Transverse colon (tissue), 4 donors: ENCODE results near the gene TNFRSF25. TPM values are rescaled to one million over a fixed set of nuclear protein-coding genes. Genes with fewer than 3 reads are reported as not detected.
A peak's percentile ranks its signal among the peaks of the same experiment; 100 is the strongest.

Experiments
- DNase-seq: peaks from one replicate; pipeline ENCODE4 v3.0.0-alpha.2; 2019
- H3K27ac ChIP-seq, 4 donors: fragments of 200-600 bp; sonication (generic); 2 replicates each; pipeline ENCODE4 v1.5.1; 2016 to 2018; ENCODE audit warnings: inconsistent platforms in 4 of 4
- H3K27me3 ChIP-seq: fragments of 200-600 bp; sonication (generic); 2 replicates; pipeline ENCODE4 v1.5.1; 2017; ENCODE audit warnings: inconsistent platforms
- H3K36me3 ChIP-seq, 4 donors: fragments of 200-600 bp; sonication (generic); 2 replicates each; pipeline ENCODE4 v1.5.1; 2017 to 2019; ENCODE audit warnings: inconsistent platforms in 4 of 4
- H3K4me1 ChIP-seq, 4 donors: fragments of 200-600 bp; sonication (generic); 2 replicates each; pipeline ENCODE4 v1.5.1; 2017 to 2020; ENCODE audit warnings: inconsistent platforms in 4 of 4
- H3K4me3 ChIP-seq, 4 donors: fragments of 200-600 bp; sonication (generic); 1 replicate in 1 of 4; 2 replicates in 3 of 4; pipeline versions ENCODE4 v1.5.1 to v1.6.1; 2017 to 2019; ENCODE audit warnings: inconsistent platforms in 4 of 4
- H3K9me3 ChIP-seq, 2 donors: fragments of 200-600 bp; sonication (generic); 2 replicates each; pipeline ENCODE4 v1.5.1; 2017 to 2019; ENCODE audit warnings: inconsistent platforms in 2 of 2
- EP300 ChIP-seq: sonication (generic); formaldehyde crosslinking; IDR thresholded peaks from one replicate; pipeline ENCODE4 v1.6.1; 2017; ENCODE audit warnings: antibody characterized with exemption, low read depth
- POLR2A ChIP-seq: fragments of 450-650 bp; IDR thresholded peaks from one replicate; pipeline ENCODE4 v1.6.1; 2016; ENCODE audit warnings: antibody characterized with exemption, mild to moderate bottlenecking, moderate library complexity
- POLR2AphosphoS5 ChIP-seq, 3 donors: sonication (generic); formaldehyde crosslinking; IDR thresholded peaks; one replicate each; pipeline ENCODE4 v1.6.1; 2016; ENCODE audit warnings: antibody characterized with exemption in 3 of 3
- WGBS, 2 donors: methylation state at CpG; one replicate each; pipeline ENCODE4 v1.1.5; 2018; ENCODE audit warnings: low coverage in 1 of 2; 5-methylcytosine and 5-hydroxymethylcytosine counted together
- in situ Hi-C, 4 donors: fragments of 200-750 bp; cut with MboI; loops; one replicate each; pipeline versions ENCODE4 v1.15.0 to v1.15.1; 2017; ENCODE audit warnings: low sequenced_read_pairs in 3 of 4, low pct_ligation_motif_present in 1 of 4, low pct_unique_long_range_greater_than_20kb in 1 of 4
- intact Hi-C: fragments of 100-400 bp; cut with DNase I; formaldehyde crosslinking; loops from one replicate; pipeline ENCODE4 v1.15.1; 2023; ENCODE audit warnings: low total_unique reads
- total RNA-seq, 4 donors: library from RNA; depleted of rRNA; stranded (reverse); fragments of >200 nt; gene quantifications; one replicate each; pipeline ENCODE4 v1.1.0, GENCODE V29; 2016
- TF ChIP-seq, protein P1 (sequence below), 5 experiments: fragments of 200-600 bp in 3 of 5; fragments of 450-650 bp in 2 of 5; sonication (generic) in 3 of 5; IDR thresholded peaks; 1 replicate in 2 of 5; 2 replicates in 3 of 5; pipeline ENCODE4 v1.5.1; 2016 to 2017; ENCODE audit warnings: antibody characterized with exemption in 5 of 5, inconsistent platforms in 3 of 5, mild to moderate bottlenecking in 2 of 5, moderate library complexity in 1 of 5

TNFRSF25 gene
- total RNA-seq, 4 donors from 2014 or later: 38.9 to 55.3 (median 45.0) TPM

DNA sequence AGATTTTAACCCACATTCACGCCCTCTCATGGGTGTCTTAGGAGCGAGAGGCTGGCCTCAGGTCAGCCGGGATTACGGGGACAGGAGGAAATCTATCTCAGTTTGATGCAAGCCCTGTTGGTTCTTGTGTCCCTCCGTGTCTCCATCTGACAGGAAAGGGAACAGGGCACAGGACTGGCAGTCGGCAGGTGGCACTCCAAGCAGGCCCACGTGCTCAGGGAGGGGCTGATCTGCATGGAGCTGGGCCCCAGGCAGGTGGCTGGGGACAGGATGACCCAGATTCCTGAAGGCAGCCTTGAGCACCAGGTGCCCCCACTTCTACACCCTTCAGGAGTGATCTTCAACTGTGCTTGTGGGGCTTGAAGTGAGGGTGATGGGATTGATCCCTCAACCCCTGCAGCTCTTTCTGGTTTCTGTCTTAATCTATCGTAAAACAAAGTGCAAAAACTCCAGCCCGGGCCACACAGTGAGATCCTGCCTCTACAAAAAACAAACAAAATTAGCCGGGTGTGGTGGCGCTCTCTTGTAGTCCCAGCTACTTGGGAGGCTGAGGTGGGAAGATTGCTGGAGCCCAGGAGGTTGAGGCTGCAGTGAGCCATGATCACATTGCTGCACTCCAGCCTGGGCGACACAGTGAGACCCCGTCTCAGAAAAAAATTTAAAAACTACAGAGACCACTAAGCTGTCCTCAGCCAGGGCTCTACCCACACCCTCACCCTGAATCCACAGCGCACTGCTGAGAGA lies 17.2 kb upstream of the TNFRSF25 start:
- WGBS, 2 donors: 70 to 73% methylated on average over 3 to 12 of the region's 14 CpGs
- in situ Hi-C loops (loop anchor here (10.0 to 25.0 kb wide), 2 partner anchors 154 to 162 kb away; no protein-coding TSS in a partner anchor), intact Hi-C loops (no loop called here)

DNA sequence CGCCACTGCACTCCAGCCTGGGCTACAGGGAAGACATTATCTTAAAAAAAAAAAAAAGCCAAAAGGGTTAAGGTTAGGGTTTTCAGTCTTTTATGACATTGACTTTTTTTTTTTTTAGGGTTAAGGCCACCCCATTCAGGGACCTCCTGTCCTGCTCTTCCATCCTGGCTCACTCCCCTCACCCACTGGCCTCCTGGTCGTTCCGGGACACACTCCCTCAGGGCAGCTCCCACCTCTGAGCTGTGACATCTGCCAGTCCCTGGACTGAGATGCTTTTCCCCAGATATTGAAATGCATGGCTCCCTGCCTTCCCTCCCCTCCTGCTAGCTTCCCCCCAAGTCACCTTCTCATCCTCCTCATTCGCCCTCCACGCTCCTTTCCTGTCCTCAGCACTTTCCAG lies 15.8 kb upstream of the TNFRSF25 start:
- DNase-seq: no peak
- in situ Hi-C loops: loop anchor here (10.0 to 25.0 kb wide), 2 partner anchors 155 to 163 kb away; no protein-coding TSS in a partner anchor
- Histone ChIP-seq H3K4me3 (no peak overlapping the region), H3K36me3 (no peaks in the 10 kb centered on the region), H3K27ac (no peak overlapping the region), H3K4me1 (peaks cover 0 to 38% (median 30%) of the 10 kb centered on the region in 4 donors), H3K27me3 (peaks cover 19% of the 10 kb centered on the region), H3K9me3 (no peaks in the 10 kb centered on the region)
- 86 to 92% methylated on average over 5 of the region's 5 CpGs for WGBS, 2 donors
- TF ChIP-seq POLR2A (no peak), EP300 (no peak), POLR2AphosphoS5 (IDR thresholded peaks at IDR 0.05) (no peak)
- TF ChIP-seq, protein P1, sequence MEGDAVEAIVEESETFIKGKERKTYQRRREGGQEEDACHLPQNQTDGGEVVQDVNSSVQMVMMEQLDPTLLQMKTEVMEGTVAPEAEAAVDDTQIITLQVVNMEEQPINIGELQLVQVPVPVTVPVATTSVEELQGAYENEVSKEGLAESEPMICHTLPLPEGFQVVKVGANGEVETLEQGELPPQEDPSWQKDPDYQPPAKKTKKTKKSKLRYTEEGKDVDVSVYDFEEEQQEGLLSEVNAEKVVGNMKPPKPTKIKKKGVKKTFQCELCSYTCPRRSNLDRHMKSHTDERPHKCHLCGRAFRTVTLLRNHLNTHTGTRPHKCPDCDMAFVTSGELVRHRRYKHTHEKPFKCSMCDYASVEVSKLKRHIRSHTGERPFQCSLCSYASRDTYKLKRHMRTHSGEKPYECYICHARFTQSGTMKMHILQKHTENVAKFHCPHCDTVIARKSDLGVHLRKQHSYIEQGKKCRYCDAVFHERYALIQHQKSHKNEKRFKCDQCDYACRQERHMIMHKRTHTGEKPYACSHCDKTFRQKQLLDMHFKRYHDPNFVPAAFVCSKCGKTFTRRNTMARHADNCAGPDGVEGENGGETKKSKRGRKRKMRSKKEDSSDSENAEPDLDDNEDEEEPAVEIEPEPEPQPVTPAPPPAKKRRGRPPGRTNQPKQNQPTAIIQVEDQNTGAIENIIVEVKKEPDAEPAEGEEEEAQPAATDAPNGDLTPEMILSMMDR (IDR thresholded peaks at IDR 0.05): no peak
- intact Hi-C loops: no loop called here

More for the DNA sequence above, 17.2 kb upstream of the TNFRSF25 start:
- peak; percentile 83 for DNase-seq
- peak in 1 of 3 donors; percentile 48 for TF ChIP-seq POLR2AphosphoS5 (IDR thresholded peaks at IDR 0.05)
- TF ChIP-seq EP300: no peak
- TF ChIP-seq, protein P1 (IDR thresholded peaks at IDR 0.05): peak in 2 of 5 experiments; percentile 13 to 27
- no peak for TF ChIP-seq POLR2A
- H3K4me3 ChIP-seq: no peak overlapping the region
- H3K36me3 ChIP-seq: no peaks in the 10 kb centered on the region
- peak overlapping the region in 3 of 4 donors; percentile 38 to 64 (median 54) for H3K27ac ChIP-seq
- H3K4me1 ChIP-seq: peaks cover 0 to 34% (median 28%) of the 10 kb centered on the region in 4 donors
- no peaks in the 10 kb centered on the region for H3K9me3 ChIP-seq
- H3K27me3 ChIP-seq: peaks cover 19% of the 10 kb centered on the region

DNA sequence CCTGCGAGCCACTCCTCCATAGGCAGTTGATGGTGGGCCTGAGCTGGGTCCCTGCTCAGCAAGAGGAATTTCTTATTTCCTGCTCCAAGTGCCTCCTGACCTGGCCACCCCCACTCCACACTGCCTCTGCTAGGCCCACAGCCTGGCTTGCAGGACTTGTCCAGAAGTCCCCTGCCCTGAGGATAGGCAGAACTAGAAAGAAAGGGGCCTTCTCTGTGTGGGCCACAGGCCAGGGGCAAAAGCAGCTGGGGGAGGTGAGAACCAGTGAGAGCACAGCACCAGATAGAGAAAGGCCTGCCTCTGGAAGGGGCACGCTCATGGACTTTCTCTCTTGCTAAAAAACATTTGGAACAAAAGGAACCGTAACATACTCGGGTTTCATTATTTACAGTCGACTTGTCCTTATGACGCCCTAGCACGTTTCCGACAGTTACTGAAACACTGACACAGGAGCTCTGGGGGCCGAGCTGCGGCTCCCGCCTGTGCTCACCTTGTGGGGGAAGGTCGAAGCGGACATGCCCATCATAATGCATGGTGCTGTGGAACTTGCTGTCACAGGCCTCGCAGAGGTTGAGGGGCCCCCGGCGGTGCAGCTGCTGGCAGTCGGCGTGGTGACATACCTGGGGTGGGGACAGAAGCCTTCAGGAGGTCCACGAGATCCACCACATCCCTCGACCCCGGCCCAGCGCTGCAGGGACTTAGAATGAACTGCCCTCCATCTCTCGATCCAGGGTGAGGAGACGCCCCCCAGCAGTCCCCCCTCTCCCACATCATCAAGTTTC lies 11.3 kb upstream of the TNFRSF25 start:
- no peaks in the 10 kb centered on the region for H3K36me3 ChIP-seq
- H3K27ac ChIP-seq: peak overlapping the region; percentile 62 to 76 (median 67)
- TF ChIP-seq, protein P1 (IDR thresholded peaks at IDR 0.05): no peak
- TF ChIP-seq EP300 (no peak), POLR2A (no peak), POLR2AphosphoS5 (IDR thresholded peaks at IDR 0.05) (no peak)
- peaks cover 6 to 38% (median 26%) of the 10 kb centered on the region in 4 donors for H3K4me1 ChIP-seq
- H3K9me3 ChIP-seq: no peaks in the 10 kb centered on the region
- H3K4me3 ChIP-seq: no peak overlapping the region
- DNase-seq: no peak
- H3K27me3 ChIP-seq: no peaks in the 10 kb centered on the region
- 83% methylated on average over 24 of the region's 24 CpGs; no CpG with 5 or more reads in 1 of the 2 donors for WGBS, 2 donors
- intact Hi-C loops: no loop called here
- in situ Hi-C loops: loop anchor here in 3 of 4 donors (25.0 kb wide), 1 partner anchor 160 kb away; no protein-coding TSS in a partner anchor

DNA sequence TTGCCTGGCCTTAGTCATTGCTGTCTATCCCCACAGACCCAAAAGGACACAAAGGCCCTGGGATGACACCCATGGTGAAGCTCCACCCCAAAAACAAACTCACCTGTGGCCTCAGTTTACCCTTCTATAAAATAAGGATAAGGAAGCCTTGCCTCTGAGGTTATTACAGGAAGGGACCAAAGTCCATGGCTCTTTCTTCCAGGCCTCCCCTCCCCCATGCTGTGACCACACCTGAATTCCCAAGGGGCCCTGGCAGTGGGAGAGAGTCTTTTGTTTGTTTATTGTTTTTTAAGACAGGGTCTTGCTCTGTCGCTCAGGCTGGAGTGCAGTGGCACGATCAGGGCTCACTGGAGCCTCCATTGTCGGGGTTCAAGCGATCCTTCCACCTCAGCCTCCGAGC lies 10.5 kb upstream of the TNFRSF25 start:
- peak; percentile 83 for DNase-seq
- 56 to 92% methylated on average over 5 of the region's 5 CpGs for WGBS, 2 donors
- H3K4me1 ChIP-seq: peaks cover 6 to 44% (median 28%) of the 10 kb centered on the region in 4 donors
- peak in 1 of 3 donors; percentile 49 for TF ChIP-seq POLR2AphosphoS5 (IDR thresholded peaks at IDR 0.05)
- TF ChIP-seq, protein P1 (IDR thresholded peaks at IDR 0.05): no peak
- TF ChIP-seq EP300: no peak
- TF ChIP-seq POLR2A: no peak
- no peak overlapping the region for H3K4me3 ChIP-seq
- in situ Hi-C loops (loop anchor here in 3 of 4 donors (25.0 kb wide), 1 partner anchor 161 kb away; no protein-coding TSS in a partner anchor), intact Hi-C loops (no loop called here)
- no peaks in the 10 kb centered on the region for H3K27me3 ChIP-seq
- H3K9me3 ChIP-seq: no peaks in the 10 kb centered on the region
- peak overlapping the region; percentile 62 to 76 (median 67) for H3K27ac ChIP-seq
- no peaks in the 10 kb centered on the region for H3K36me3 ChIP-seq
